GM12872 (cell line): ENCODE measurements around the gene GNA15.

Experiments used
- CTCF ChIP-seq: IDR thresholded peaks from 3 replicates; pipeline ENCODE4 v1.5.1; 2011; ENCODE audit warnings: low read depth, mild to moderate bottlenecking, low read length, moderate library complexity; ENCODE audit not compliant: insufficient read depth

Gene GNA15

GRCh38 chr19:3138268-3138667 is 2.4 kb downstream of the GNA15 start:
- no peak for TF ChIP-seq CTCF

GRCh38 chr19:3140667-3141038 is 4.8 kb downstream of the GNA15 start:
- TF ChIP-seq CTCF: no peak

- TF ChIP-seq CTCF: no peak
Measured at GRCh38 chr19:3142292-3142670, 6.4 kb downstream of the GNA15 start.

GRCh38 chr19:3142781-3143337 is 7.0 kb downstream of the GNA15 start:
- TF ChIP-seq CTCF: no peak

GRCh38 chr19:3145909-3146676 is 10.3 kb downstream of the GNA15 start:
- no peak for TF ChIP-seq CTCF

GRCh38 chr19:3146677-3147100 is 10.9 kb downstream of the GNA15 start:
- peak; percentile 97 for TF ChIP-seq CTCF

- TF ChIP-seq CTCF: no peak
Measured at GRCh38 chr19:3148503-3148902, 12.7 kb downstream of the GNA15 start.
